Measurements from ENCODE around the gene RIMKLB.
"Not testable (repeated sequence)": the region's sequence is repeated elsewhere in the genome, so short reads cannot be mapped to it uniquely, and the experiment has no call there.

Gene RIMKLB

DNA sequence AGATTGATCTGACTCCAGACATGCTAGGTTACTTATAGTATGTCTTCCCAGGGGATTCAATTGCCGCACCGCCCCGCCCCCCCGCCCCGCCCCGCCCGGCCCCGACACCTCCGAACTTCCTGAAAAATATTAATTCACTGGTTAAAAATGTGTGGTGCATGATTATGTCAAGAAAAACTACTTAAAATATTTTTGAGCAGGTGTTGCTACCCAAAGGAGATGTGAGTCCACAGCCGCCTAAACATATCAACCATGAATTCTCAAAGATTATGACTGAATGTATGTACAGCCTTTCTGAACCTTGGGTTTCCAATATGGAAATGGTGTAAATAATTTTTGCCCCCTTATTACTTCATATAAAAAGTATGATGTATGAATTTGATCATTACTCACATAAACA, 2.7 kb upstream of the RIMKLB start:
- DNase-seq, result no peak

DNA sequence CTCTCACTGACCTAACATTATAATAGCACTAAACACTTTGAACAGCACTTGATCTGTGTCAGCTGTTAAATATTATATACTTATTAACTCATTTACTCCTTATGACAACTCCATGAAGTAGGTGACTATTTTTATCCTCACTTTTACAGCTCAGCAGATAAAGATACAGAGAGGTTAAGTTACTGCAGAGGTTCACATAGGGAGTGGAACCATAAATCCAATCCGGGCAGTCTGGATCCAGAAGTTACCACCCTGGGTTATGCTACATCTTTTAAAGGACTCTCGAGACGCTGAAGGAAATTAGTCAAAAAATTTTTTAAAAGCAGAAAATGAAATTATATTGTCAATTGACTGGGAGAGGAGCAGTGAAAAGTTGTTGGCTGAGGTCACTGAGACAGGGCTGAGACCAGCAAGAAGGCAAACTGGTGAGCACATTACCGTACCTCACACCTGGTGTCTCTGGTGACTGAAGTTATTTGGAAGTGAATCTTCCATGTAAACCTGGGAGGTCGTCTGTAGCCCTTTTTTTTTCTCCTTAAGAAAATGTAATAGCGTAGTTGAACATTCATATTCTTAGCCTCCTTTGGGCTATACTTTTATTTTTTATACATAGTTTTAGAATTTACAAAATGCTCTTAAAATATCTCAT, 1.2 kb upstream of the RIMKLB start:
- DNase-seq, result no peak

DNA sequence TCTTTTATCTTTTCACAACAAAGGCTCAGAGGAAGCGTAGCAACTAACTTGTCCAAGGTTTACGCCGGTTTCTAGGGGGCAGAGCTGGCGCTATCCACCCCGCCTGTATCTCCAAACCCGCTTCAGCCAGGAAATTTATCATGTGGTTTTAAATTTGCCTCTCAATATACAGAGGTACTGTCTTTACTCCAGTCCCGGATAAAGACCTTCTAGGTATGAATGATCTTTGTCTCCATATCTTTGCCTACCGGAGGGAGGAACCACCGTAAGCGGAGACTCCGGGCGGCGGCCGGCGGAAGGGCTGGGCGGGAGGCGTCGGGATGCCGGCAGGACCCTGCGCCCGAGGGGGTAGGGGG, 693 bp upstream of the RIMKLB start:
- DNase-seq, result peak; percentile 61

DNA sequence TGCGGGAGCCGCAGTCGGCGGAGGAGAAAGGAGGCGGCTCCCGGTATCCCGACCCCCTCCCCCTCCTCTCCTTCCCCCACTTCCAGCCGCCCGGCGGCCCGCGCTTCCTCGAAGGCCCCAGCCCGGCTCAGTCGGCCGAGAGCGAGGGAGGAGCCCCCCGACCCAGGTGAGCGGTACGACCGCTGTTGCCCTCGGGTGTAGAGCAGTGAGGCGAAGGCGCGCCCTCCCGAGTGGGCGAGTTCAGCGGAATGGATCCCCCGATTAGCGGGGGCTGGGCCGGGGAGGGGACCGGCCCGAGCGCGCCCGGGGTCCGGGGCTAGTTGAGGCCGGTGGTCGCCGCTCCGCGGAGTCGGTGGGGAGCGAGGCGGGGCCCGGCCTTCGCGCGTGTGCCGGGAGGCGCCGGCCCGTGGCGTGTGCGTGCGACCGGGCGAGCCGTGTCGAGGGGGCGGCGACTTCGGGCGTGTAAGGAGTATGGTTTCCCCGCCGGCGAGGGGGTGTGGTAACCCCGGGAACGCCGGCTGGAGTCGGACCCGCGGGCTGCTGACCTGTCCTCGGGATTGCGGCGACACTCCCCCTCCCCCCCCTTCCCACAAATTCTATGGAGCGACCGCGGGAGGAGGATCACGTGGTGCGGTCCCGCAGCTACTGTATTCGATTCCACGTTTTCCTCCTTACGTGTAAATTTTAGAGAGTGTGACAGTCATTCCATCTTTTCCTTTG, 501 bp downstream of the RIMKLB start:
- DNase-seq, result peak; percentile 87

- no peak for DNase-seq
These were observed 1.1 kb downstream of the RIMKLB start for GRCh38 chr12:8698879-8699278.

GRCh38 chr12:8699714-8700113, 1.9 kb downstream of the RIMKLB start:
- peak; percentile 37 for DNase-seq

DNA sequence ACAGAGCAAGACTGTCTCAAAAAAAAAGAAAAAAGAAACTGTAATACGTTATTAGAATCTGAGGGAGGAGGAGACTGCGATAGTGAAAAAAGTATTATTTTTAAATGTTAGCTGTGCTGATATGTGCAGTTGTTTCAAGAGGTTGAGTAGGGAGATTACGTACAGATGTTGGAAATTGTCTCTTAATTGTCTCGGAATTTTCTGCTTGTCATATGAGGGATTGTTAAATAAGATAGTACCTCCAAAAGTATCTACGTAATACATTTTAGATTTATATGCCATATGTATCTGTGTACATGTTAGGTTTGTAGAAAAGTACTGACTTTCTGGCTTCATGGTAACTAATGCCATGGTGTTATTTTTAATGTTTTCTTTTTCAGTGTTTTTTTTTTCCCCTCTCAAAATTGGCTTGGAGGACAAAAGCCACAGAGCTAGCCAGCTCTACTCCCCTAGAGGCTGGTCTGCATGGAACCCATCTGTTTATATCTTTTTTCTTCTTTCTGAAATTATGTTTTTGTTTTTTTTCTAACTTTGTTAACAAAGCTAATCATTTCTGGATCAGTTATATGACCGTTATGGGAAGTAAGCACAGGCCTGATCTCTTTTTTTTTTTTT, 3.4 kb downstream of the RIMKLB start:
- no peak for DNase-seq

GRCh38 chr12:8702159-8702558, 4.4 kb downstream of the RIMKLB start:
- DNase-seq, result no peak

GRCh38 chr12:8709124-8709830, 11.5 kb downstream of the RIMKLB start:
- no peak for DNase-seq

GRCh38 chr12:8712572-8712971, 14.8 kb downstream of the RIMKLB start:
- no peak for DNase-seq

GRCh38 chr12:8722286-8722800, 24.6 kb downstream of the RIMKLB start:
- DNase-seq, result peak; percentile 26

DNA sequence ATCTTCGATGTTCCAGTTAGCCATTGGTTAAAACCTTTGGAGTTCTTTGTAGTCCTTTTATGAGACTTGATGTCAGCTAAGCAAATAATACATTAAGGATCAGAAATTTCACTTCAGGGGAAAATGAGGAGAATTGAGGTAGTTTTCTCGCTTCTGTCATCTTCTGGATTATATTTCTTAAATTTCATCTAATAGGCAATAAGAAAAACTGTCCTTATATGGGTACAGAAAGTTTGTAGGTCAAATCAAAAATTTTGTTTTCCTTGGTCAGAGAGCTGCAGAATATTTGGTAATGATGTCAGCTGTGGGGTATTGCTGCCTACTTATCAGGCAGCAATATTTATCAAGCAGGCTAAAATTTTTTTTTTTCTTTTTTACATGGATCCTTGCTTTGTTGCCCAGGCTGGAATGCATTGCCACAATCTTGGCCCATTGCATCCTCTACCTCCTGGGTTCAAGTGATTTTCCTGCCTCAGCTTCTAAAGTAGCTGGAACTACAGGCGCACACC, 37.1 kb downstream of the RIMKLB start:
- DNase-seq, result no peak

DNA sequence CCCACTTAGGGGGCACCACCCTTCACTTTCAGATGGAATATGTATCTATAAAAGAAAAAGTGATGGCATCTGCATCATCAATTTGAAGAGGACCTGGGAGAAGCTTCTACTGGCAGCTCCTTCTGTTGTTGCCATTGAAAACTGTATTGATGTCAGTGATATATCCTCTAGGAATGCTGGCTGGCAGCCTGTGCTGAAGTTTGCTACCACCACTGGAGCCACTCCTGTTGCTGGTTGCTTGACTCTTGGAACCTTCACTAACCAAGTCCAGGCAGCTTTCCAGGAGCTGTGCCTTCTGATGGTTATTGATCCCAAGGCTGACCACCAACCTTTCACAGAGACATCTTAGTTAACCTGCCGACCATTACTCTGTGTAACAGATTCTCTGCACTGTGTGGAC, 44.7 kb downstream of the RIMKLB start:
- no peak for DNase-seq

DNA sequence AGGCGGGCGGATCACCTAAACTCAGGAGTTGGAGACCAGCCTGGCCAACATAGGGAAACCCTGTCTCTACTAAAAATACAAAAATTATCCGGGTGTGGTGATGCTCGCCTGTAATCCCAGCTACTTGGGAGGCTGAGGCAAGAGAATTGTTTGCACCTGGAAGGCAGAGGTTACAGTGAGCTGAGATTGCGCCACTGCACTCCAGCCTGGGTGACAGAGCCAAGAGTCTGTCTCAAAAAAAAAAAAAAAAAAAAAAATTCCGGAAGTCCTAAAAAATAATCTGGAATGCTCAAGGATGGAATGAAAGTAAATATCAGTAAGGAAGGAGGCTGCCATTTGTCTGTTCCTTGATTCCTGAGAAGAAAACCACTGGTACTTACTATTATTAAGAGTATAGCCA, 45.3 kb downstream of the RIMKLB start:
- DNase-seq, result not testable (repeated sequence)

DNA sequence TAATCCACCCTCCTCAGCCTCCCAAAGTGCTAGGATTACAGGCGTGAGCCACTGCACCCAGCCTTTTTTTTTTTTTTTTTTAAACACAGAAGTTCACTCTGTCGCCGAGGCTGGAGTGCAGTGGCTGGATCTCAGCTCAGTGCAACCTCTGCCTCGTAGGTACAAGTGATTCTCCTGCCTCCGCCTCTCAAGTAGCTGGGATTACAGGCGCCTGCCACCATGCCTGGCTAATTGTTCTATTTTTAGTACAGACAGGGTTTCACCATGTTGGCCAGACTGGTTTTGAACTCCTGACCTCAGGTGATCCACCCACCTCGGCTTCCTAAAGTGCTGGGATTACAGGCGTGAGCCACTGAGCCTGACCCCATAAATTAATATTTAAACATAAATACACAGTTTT, 47.8 kb downstream of the RIMKLB start:
- not testable (repeated sequence) for DNase-seq

DNA sequence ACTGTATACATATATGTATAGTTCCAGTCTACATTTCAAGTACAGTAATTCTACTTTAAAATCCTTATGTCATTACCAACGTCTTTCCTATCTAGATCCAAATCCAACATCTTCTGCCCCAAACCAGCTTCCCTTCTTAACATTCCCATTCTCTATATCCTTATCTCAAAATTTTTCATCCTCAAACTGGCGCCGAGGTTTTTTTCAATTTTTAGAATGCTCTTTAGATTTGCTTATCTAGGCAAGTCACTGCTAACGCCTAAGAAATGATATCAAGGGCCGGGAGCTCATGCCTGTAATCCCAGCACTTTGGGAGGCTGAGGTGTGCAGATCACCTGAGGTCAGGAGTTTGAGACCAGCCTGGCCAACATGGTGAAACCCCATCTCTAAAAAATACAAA, 48.3 kb downstream of the RIMKLB start:
- no peak for DNase-seq

- DNase-seq, result not testable (repeated sequence)
These were observed 62.3 kb downstream of the RIMKLB start for GRCh38 chr12:8760076-8760475.

GRCh38 chr12:8762701-8763100, 64.9 kb downstream of the RIMKLB start:
- not testable (repeated sequence) for DNase-seq

DNA sequence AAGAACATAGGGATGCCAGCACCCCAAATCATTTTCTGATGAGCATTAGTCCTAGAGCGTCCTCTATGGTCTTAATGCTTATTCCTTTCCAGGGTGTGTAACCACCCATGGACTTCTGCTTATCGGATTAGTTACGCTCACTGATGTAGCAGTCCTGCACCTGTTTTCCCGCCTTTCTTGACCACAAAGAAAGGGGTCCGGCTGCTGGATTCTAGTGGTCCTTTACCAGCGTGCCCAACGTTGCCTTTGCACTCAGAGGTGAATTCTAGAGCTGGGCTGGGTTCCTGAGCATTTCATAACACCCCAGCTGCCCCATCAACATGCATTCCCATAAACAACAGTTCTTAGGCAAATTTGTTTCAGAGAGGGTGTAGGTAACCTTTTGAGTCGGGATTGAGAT, 68.3 kb downstream of the RIMKLB start:
- DNase-seq, result not testable (repeated sequence)

- DNase-seq, result no peak
These were observed 72.7 kb downstream of the RIMKLB start for GRCh38 chr12:8770499-8770898.

DNA sequence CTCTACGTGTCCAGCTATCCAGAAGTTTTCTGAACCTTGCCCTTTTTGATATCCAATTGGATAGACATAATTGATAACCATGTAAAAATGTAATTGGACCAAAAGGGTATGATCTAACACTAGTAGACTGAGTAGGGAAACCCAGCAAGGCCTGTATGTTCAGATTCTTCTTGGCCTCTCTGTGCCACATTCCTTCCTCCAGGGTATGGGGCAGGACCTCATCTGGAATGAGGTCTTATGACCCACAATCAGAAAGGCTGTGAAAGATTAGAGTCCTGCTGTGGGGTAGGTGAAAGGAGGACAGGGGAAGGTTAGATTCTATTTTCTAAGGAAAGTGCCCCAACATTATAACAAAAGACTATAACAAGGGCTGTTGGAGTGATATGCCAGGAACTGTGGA, 73.3 kb downstream of the RIMKLB start:
- DNase-seq, result no peak

- DNase-seq, result no peak
These were observed 75.7 kb downstream of the RIMKLB start for GRCh38 chr12:8773461-8773860.

GRCh38 chr12:8779281-8779680, 81.5 kb downstream of the RIMKLB start:
- DNase-seq, result no peak

Data from NCI-H82 (cell line).